RPMI7951 (cell line): ENCODE data around the gene SAP30. TPM values are rescaled to one million over a fixed set of nuclear protein-coding genes. Genes with fewer than 3 reads are reported as not detected.

Experiments used
- DNase-seq: peaks from one replicate; pipeline ENCODE4 v3.0.0-alpha.2; 2012; ENCODE audit warnings: low read depth
- total RNA-seq: library from RNA; depleted of rRNA; stranded (reverse); fragments of >200 nt; shearing (Covaris generic); gene quantifications from 2 replicates; pipeline ENCODE4 v1.2.3, GENCODE V29; 2014

SAP30 gene
- total RNA-seq, 1 experiment from 2014 or later, result 54.4 TPM

- peak; percentile 11 for DNase-seq
These were observed 3.5 kb upstream of the SAP30 start for GRCh38 chr4:173367285-173367684.

- DNase-seq, result peak; percentile 62
These were observed 2.8 kb upstream of the SAP30 start for GRCh38 chr4:173367946-173368345.

- no peak for DNase-seq
These were observed 651 bp upstream of the SAP30 start for GRCh38 chr4:173370130-173370476.

- DNase-seq, result peak; percentile 78
These were observed 788 bp downstream of the SAP30 start for GRCh38 chr4:173371292-173372192.

- no peak for DNase-seq
These were observed 3.8 kb downstream of the SAP30 start for GRCh38 chr4:173374588-173374987.

GRCh38 chr4:173379929-173380328, 9.2 kb downstream of the SAP30 start:
- no peak for DNase-seq

- no peak for DNase-seq
These were observed 10.2 kb downstream of the SAP30 start for GRCh38 chr4:173380987-173381386.

GRCh38 chr4:173381610-173382009, 10.9 kb downstream of the SAP30 start:
- DNase-seq, result no peak

GRCh38 chr4:173382349-173382748, 11.6 kb downstream of the SAP30 start:
- DNase-seq, result no peak

- DNase-seq, result no peak
These were observed 16.0 kb downstream of the SAP30 start for GRCh38 chr4:173386751-173387150.

GRCh38 chr4:173391701-173392100, 20.9 kb downstream of the SAP30 start:
- no peak for DNase-seq

- no peak for DNase-seq
These were observed 26.9 kb downstream of the SAP30 start for GRCh38 chr4:173397604-173398003.

- no peak for DNase-seq
These were observed 27.5 kb downstream of the SAP30 start for GRCh38 chr4:173398220-173398619.

GRCh38 chr4:173398779-173399415, 28.1 kb downstream of the SAP30 start, which contains the start of gene SCRG1:
Gene SCRG1, minus strand, starts transcription at chr4:173399116. Its CDS starts 7,702 bp downstream, at chr4:173391414.
- no peak for DNase-seq

- no peak for DNase-seq
These were observed 30.3 kb downstream of the SAP30 start for GRCh38 chr4:173401063-173401462.

- peak; percentile 22 for DNase-seq
These were observed 32.3 kb downstream of the SAP30 start for GRCh38 chr4:173403051-173403450.

- no peak for DNase-seq
These were observed 33.6 kb downstream of the SAP30 start for GRCh38 chr4:173404296-173404865.

- DNase-seq, result no peak
These were observed 35.3 kb downstream of the SAP30 start for GRCh38 chr4:173405840-173406606.

- peak; percentile 24 for DNase-seq
These were observed 39.3 kb downstream of the SAP30 start for GRCh38 chr4:173410079-173410478.

- DNase-seq, result no peak
These were observed 40.4 kb downstream of the SAP30 start for GRCh38 chr4:173411106-173411693.

- no peak for DNase-seq
These were observed 42.3 kb downstream of the SAP30 start for GRCh38 chr4:173413036-173413435.

- no peak for DNase-seq
These were observed 43.7 kb downstream of the SAP30 start for GRCh38 chr4:173414456-173414855.
